GF-D8 (cell line): Measurements from ENCODE around the gene STK32C.
"Not testable (repeated sequence)": the region's sequence is repeated elsewhere in the genome, so short reads cannot be mapped to it uniquely, and the experiment has no call there.

Experiments
- DNase-seq: peaks from one replicate; lab custom pipeline; 2025; lab: John Stamatoyannopoulos, UW

Gene STK32C

GRCh38 chr10:132281915-132282666 is 25.7 kb downstream of the STK32C start:
- DNase-seq, result no peak

GRCh38 chr10:132280646-132281074 is 27.1 kb downstream of the STK32C start:
- DNase-seq, result no peak

- no peak for DNase-seq
Observed at GRCh38 chr10:132279873-132280645, 27.7 kb downstream of the STK32C start.

GRCh38 chr10:132277311-132277741 is 30.4 kb downstream of the STK32C start:
- no peak for DNase-seq

- no peak for DNase-seq
Observed at GRCh38 chr10:132276706-132277105, 31.0 kb downstream of the STK32C start.

GRCh38 chr10:132276179-132276675 is 31.5 kb downstream of the STK32C start:
- no peak for DNase-seq

- no peak for DNase-seq
Observed at GRCh38 chr10:132275426-132276178, 32.1 kb downstream of the STK32C start.

- DNase-seq, result no peak
Observed at GRCh38 chr10:132274986-132275385, 32.8 kb downstream of the STK32C start.

- no peak for DNase-seq
Observed at GRCh38 chr10:132274581-132274980, 33.2 kb downstream of the STK32C start.

- no peak for DNase-seq
Observed at GRCh38 chr10:132273966-132274365, 33.8 kb downstream of the STK32C start.

- DNase-seq, result no peak
Observed at GRCh38 chr10:132273304-132273944, 34.3 kb downstream of the STK32C start.

GRCh38 chr10:132272231-132272971 is 35.3 kb downstream of the STK32C start:
- no peak for DNase-seq

- no peak for DNase-seq
Observed at GRCh38 chr10:132271458-132272230, 36.1 kb downstream of the STK32C start.

GRCh38 chr10:132270721-132271457 is 36.9 kb downstream of the STK32C start:
- no peak for DNase-seq

GRCh38 chr10:132270256-132270655 is 37.5 kb downstream of the STK32C start:
- no peak for DNase-seq

GRCh38 chr10:132269266-132270230 is 38.2 kb downstream of the STK32C start:
- no peak for DNase-seq

- DNase-seq, result not testable (repeated sequence)
Observed at GRCh38 chr10:132267916-132268315, 39.8 kb downstream of the STK32C start.

- DNase-seq, result no peak
Observed at GRCh38 chr10:132266594-132267161, 41.1 kb downstream of the STK32C start.
